ENCODE data around the gene DHRS13. TPM values are rescaled to one million over a fixed set of nuclear protein-coding genes. Genes with fewer than 3 reads are reported as not detected.
A peak's percentile ranks its signal among the peaks of the same experiment; 100 is the strongest.

Gene DHRS13
- total RNA-seq, 1 donor from 2014 or later: 3.1 TPM

DNA sequence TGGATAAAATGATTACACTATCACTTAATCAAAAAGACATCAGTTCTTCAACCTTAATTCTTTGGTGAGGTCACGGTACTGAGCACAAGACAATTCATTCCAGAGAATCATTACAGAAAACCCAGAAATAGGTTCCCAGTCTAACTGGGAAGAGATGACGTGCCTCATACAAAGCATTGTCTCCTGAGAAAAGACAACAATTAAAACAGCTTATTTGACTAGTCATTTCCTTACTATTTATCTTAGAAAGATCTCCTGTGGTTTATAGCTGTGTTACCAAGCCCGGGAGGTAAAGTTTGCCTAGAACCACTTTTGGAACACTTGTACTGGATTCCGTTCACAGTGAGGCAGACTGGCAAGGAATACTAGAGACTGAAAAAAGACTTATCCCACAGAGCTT is 43.4 kb upstream of the DHRS13 start:
- DNase-seq: no peak
- no peaks in the 10 kb centered on the region for H3K27me3 ChIP-seq (ENCODE audit: low read depth)
- TF ChIP-seq, protein P1, sequence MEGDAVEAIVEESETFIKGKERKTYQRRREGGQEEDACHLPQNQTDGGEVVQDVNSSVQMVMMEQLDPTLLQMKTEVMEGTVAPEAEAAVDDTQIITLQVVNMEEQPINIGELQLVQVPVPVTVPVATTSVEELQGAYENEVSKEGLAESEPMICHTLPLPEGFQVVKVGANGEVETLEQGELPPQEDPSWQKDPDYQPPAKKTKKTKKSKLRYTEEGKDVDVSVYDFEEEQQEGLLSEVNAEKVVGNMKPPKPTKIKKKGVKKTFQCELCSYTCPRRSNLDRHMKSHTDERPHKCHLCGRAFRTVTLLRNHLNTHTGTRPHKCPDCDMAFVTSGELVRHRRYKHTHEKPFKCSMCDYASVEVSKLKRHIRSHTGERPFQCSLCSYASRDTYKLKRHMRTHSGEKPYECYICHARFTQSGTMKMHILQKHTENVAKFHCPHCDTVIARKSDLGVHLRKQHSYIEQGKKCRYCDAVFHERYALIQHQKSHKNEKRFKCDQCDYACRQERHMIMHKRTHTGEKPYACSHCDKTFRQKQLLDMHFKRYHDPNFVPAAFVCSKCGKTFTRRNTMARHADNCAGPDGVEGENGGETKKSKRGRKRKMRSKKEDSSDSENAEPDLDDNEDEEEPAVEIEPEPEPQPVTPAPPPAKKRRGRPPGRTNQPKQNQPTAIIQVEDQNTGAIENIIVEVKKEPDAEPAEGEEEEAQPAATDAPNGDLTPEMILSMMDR (IDR thresholded peaks at IDR 0.05; ENCODE audit: borderline replicate concordance): no peak
- peak overlapping the region; percentile 100 for H3K27ac ChIP-seq (replicated peaks)
- peaks cover 93% of the 10 kb centered on the region for H3K4me1 ChIP-seq
- H3K36me3 ChIP-seq: no peaks in the 10 kb centered on the region
- H3K4me3 ChIP-seq: no peak overlapping the region
- intact Hi-C loops (cut with micrococcal nuclease): no loop called here
- no peaks in the 10 kb centered on the region for H3K9me3 ChIP-seq (replicated peaks)

DNA sequence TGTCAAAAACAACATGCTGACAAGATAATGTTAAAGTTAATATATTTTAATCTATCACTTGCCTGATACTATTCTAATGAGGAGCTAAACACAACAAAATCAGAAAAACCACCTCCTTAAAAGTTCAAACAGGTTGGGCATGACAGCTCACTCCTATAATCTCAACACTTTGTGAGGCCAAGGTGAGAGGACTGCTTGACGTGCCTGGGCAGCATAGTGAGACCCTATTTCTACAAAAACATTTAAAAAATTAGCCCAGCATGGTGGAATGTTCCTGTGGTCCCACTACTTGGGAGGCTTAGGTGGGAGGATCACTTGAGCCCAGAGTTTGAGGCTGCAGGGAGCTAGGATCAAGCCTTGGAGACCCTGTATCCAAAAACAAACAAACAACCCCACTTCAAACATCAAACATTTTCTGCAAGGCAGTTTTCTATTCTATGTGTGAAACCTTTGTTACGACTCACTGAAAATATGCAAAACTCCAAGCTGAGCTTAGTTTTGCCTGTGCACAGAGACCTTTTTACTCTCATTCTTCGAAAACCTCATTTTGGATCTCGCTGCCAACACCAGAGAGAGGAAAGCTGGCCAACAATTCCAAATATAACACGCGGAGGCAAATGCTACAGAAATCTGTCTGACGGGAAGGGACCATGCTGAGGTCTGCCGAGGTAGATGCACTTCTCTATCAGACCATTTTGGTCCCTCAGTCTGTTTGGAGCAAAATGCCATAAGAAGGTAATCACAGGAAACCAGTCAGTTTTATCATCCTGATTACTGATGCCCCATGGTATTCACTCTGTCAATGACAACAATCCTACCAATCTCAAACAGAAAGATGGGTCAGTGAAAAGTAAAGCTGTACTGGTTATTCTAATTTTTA is 42.2 kb upstream of the DHRS13 start:
- H3K4me1 ChIP-seq: peaks cover 93% of the 10 kb centered on the region
- intact Hi-C loops (cut with micrococcal nuclease): no loop called here
- TF ChIP-seq, protein P1 (IDR thresholded peaks at IDR 0.05; ENCODE audit: borderline replicate concordance): no peak

DNA sequence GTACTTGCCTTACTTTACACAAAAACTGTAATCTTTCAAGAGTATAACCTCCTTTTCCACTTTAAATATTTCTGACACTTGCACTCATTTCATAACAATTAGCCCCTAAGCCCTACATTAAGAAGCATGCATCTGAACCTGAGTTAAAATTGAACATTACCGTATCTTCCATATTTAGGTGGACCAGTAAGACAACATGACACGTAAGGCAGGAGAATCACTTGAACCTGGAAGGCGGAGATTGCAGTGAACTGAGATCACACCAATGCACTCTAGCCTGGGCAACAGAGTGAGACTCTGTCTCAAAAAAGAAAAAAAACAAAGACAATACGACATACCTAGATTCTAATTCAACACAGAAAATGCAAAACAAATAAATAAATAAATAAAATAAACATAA is 41.5 kb upstream of the DHRS13 start:
- TF ChIP-seq, protein P1 (IDR thresholded peaks at IDR 0.05; ENCODE audit: borderline replicate concordance): no peak
- Histone ChIP-seq H3K9me3 (replicated peaks) (no peaks in the 10 kb centered on the region), H3K4me3 (no peak overlapping the region), H3K27ac (replicated peaks) (no peak overlapping the region), H3K36me3 (no peaks in the 10 kb centered on the region), H3K4me1 (peaks cover 93% of the 10 kb centered on the region), H3K27me3 (ENCODE audit: low read depth) (no peaks in the 10 kb centered on the region)
- intact Hi-C loops (cut with micrococcal nuclease): no loop called here
- no peak for DNase-seq

More for the DNA sequence above, 42.2 kb upstream of the DHRS13 start:
- no peaks in the 10 kb centered on the region for H3K9me3 ChIP-seq (replicated peaks)
- H3K4me3 ChIP-seq: no peak overlapping the region
- DNase-seq: no peak
- H3K27ac ChIP-seq (replicated peaks): peak overlapping the region; percentile 100
- H3K27me3 ChIP-seq (ENCODE audit: low read depth): no peaks in the 10 kb centered on the region
- no peaks in the 10 kb centered on the region for H3K36me3 ChIP-seq

DNA sequence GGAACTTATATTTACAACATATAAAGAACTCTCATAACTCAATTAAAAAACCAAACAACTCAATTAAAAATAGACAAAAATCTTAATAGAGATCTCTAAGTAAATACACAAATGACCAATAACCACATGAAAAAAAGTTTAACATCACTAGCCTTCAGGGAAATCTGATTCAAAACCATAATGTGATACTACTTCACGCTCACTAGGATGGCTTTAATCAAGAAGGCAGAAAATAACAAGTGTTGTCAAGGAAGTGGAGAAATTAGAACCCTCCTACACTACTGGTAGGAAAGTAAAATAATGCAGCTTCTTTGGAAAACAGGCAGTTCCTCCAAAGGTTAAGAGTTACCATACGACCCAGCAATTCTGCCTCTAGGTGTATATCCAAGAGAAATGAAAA is 40.0 kb upstream of the DHRS13 start:
- no peak for DNase-seq
- no peak overlapping the region for H3K27ac ChIP-seq (replicated peaks)
- TF ChIP-seq, protein P1 (IDR thresholded peaks at IDR 0.05; ENCODE audit: borderline replicate concordance): no peak
- no peaks in the 10 kb centered on the region for H3K27me3 ChIP-seq (ENCODE audit: low read depth)
- peaks cover 95% of the 10 kb centered on the region for H3K4me1 ChIP-seq
- no peak overlapping the region for H3K4me3 ChIP-seq
- no peaks in the 10 kb centered on the region for H3K36me3 ChIP-seq
- no peaks in the 10 kb centered on the region for H3K9me3 ChIP-seq (replicated peaks)
- intact Hi-C loops (cut with micrococcal nuclease): no loop called here

DNA sequence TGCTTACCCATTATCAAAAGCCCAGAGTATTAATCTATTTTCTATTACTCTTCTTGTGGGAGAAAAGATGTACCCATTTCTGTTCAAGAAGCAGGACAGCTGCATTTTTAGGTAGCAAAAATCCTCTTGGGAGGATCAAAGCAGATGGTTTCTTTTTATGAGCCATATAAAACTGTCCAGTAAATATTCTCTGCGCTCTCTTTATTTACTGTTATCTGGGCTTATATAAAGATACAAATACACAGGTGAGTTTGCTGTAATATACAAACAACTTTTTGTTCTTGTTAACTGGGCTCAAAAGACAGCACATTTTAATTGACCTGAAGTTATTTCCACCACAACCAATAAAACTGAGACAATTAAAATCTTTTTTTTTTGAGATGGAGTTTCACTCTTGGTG is 38.4 kb upstream of the DHRS13 start:
- TF ChIP-seq, protein P1 (IDR thresholded peaks at IDR 0.05; ENCODE audit: borderline replicate concordance): no peak
- no peaks in the 10 kb centered on the region for H3K9me3 ChIP-seq (replicated peaks)
- no peaks in the 10 kb centered on the region for H3K36me3 ChIP-seq
- H3K27ac ChIP-seq (replicated peaks): peak overlapping the region; percentile 67
- intact Hi-C loops (cut with micrococcal nuclease): no loop called here
- H3K4me3 ChIP-seq: no peak overlapping the region
- DNase-seq: no peak
- H3K27me3 ChIP-seq (ENCODE audit: low read depth): no peaks in the 10 kb centered on the region
- peaks cover 95% of the 10 kb centered on the region for H3K4me1 ChIP-seq

Measured in left ventricle myocardium inferior (tissue), 1 donor.